Right lobe of liver (tissue), 4 donors: ENCODE results near the gene MCTP2.

Experiments used
- POLR2A ChIP-seq: fragments of 450-650 bp; IDR thresholded peaks from one replicate; pipeline ENCODE4 v1.6.1; 2017; ENCODE audit warnings: antibody characterized with exemption, mild to moderate bottlenecking
- TF ChIP-seq, protein P1 (sequence below), 4 donors: fragments of 200-600 bp in 3 of 4; fragments of 450-650 bp in 1 of 4; IDR thresholded peaks; one replicate each; pipeline versions ENCODE4 v1.5.1 to v1.8.0; 2016 to 2022; ENCODE audit warnings: antibody characterized with exemption in 4 of 4, mild to moderate bottlenecking in 2 of 4
- donor health status: DM: no; HTN: no; CAD: no.
- donor health status: DM: no; HTN: no; CAD: no.
- donor health status: DM: no; HTN: yes; CAD: no.

DNA sequence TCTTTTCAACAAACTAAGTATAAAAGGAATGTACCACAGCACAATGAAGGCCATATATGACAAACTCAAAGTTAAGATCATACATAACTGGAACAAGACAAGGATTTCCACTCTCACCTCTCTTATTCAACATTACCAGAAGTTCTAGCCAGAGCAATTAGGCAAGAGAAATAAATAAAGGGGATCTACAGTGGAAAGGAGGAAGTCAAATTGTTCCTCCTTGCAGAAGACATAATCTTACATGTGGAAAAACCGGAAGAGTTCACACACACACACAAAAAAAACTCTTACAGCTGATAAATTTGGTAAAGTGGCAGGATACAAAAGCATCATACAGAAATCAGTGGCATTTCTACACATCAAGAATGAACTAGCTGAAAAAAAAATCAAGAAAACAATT is 277.9 kb downstream of the MCTP2 start:
- TF ChIP-seq, protein P1, sequence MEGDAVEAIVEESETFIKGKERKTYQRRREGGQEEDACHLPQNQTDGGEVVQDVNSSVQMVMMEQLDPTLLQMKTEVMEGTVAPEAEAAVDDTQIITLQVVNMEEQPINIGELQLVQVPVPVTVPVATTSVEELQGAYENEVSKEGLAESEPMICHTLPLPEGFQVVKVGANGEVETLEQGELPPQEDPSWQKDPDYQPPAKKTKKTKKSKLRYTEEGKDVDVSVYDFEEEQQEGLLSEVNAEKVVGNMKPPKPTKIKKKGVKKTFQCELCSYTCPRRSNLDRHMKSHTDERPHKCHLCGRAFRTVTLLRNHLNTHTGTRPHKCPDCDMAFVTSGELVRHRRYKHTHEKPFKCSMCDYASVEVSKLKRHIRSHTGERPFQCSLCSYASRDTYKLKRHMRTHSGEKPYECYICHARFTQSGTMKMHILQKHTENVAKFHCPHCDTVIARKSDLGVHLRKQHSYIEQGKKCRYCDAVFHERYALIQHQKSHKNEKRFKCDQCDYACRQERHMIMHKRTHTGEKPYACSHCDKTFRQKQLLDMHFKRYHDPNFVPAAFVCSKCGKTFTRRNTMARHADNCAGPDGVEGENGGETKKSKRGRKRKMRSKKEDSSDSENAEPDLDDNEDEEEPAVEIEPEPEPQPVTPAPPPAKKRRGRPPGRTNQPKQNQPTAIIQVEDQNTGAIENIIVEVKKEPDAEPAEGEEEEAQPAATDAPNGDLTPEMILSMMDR (IDR thresholded peaks at IDR 0.05), result no peak
- TF ChIP-seq POLR2A, result no peak
